C4-2B (cell line): ENCODE data around the gene DNAJA3.

Experiments
- ZFX ChIP-seq: fragments of 450-650 bp; IDR thresholded peaks from 2 replicates; pipeline ENCODE4 v1.6.1; 2017
- TF ChIP-seq, protein P1 (sequence below): fragments of 450-650 bp; conservative IDR thresholded peaks from 2 replicates; pipeline ENCODE4 v1.5.1; 2017; ENCODE audit warnings: mild to moderate bottlenecking

DNA sequence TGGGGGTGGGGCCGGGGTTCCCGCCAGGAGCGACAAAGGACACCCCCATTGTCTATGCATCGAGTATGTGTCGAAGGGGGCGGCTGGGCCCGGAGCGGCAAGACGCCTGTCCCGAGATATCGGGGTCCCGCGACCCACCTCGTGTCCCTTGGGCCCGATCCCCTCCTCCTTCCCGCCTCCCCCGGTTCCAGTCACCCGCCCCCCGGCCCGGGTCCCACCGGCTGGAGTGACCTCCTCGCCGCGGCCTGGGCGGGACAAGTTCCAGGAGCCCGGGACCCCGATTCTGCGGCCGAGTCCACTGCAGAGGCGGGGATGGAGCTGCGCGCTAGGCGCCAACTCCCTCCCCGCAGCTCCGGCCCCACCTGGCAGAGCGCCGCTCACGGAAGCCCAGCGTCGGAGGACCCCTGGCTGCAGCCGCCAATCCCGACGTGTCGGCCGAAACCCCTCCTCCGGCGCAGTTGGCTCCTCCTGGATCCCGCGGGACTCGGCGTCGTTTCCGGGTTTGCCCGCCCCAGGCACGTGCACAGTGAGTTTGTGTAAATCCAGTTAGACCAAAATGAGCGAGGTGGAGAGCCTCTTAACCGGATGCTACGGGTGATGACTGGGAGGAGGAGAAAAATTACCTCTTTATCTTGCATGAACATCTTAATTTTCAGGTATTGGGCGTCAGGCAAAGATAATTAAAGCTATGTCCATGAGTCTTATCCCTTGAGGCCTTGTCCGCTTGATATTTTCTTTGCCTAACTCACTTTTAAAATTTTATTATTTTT is 48.7 kb downstream of the DNAJA3 start, which contains the start of gene NMRAL1:
- TF ChIP-seq, protein P1, sequence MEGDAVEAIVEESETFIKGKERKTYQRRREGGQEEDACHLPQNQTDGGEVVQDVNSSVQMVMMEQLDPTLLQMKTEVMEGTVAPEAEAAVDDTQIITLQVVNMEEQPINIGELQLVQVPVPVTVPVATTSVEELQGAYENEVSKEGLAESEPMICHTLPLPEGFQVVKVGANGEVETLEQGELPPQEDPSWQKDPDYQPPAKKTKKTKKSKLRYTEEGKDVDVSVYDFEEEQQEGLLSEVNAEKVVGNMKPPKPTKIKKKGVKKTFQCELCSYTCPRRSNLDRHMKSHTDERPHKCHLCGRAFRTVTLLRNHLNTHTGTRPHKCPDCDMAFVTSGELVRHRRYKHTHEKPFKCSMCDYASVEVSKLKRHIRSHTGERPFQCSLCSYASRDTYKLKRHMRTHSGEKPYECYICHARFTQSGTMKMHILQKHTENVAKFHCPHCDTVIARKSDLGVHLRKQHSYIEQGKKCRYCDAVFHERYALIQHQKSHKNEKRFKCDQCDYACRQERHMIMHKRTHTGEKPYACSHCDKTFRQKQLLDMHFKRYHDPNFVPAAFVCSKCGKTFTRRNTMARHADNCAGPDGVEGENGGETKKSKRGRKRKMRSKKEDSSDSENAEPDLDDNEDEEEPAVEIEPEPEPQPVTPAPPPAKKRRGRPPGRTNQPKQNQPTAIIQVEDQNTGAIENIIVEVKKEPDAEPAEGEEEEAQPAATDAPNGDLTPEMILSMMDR: no peak; the same call in 1 of the 2 replicates
- TF ChIP-seq ZFX: peak; percentile 35; the same call in 1 of the 2 replicates
